GM21737 (cell line): ENCODE measurements around the gene NR3C1.
A peak's percentile ranks its signal among the peaks of the same experiment; 100 is the strongest.

Experiments used
- ATAC-seq: cut with Tn5 transposase; IDR thresholded peaks from one replicate; pipeline ENCODE4 v1.9.1; 2021; ENCODE audit warnings: mild to moderate bottlenecking, moderate library complexity; ENCODE audit not compliant: unreplicated experiment

NR3C1 gene

DNA sequence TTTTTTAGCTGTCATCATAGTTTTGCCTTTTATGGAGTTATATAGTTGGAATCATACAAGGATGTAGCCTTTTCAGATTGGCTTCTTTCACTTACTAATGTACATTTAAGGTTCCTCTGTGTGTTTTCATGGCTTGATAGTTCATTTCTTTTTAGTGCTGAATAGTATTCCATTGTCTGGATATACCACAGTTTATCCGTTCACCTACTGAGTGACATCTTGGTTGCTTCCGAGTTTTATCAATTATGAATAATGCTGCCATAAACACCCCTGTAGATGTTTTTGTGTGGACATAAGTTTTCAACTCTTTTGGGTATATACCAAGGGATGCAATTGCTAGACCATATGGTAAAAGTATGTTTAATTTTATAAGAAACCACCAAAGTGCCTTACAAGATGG, 136.3 kb downstream of the NR3C1 start:
- no peak for ATAC-seq

DNA sequence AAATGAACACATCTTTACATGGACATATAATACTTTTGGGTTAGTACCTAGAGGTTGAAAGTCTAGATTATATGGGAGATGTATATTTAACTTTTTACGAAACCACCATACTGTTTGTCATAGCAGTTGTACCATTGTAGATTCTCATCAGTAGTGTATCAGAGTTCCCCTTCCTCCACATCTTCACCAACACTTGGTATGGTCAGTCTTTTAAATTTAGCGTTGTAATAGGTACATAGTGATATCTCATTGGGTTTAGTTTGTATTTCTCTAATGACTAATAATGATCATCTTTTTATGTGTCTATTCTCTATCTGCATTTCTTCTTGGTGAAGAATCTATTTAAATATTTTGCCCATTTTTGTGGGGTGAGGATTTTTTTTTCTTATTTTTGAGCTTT, 137.5 kb downstream of the NR3C1 start:
- no peak for ATAC-seq

DNA sequence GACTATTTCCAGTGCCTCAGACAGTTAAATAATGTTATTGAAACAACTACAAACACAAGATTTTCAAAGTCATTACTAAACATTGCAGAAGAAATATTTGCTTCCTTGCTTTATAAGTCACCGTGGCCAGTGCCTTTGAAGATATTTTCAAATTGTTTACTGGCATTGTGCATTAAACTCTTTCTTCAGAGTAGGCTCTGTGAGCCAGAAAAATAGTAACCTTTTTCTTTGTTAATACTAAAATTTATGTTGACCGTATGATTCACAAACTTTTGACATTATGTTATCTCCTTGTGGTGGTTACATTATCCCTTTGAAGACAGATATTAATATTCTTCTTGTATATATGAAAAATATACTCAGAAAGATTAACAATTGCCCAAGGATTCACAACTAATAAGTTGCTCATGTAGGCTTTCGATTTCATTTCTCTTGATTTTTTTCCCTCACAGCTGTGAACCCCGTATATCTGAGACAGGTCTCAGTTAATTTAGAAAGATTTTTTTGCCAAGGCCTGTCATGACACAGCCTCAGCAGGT, 140.1 kb downstream of the NR3C1 start:
- ATAC-seq: no peak

DNA sequence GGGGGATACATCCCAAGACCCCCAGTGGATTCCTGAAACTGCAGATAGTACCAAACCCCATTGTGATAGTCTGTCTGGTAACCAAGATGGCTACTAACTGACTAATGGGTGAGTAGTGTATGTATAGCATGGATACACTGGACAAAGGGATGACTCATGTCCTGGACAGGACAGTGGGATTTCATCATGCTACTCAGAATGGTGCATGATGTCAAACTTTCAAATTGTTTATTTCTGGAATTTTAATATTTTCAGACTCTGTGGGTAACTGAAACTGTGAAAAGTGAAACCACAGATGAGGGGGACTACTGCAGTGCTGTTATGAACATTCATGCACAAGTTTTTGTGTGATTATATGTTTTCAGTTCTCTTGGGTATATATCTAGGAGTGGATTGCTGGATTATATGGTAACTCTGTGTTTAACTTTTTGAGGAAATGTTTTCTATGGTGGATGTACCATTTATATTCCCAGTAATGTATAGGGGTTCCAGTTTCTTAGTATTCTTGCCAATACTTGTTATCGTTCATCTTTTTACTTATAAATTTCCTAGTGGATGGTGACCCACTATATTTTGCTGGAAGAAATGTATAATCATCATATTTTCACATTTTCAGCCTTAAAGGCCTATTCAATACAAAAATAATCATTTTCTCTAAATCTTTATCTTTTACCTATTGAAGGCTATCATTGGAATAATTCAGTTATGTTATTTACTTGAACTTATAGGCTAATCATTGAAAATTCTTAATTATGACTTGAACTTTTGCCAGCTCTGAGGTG, 140.9 kb downstream of the NR3C1 start:
- ATAC-seq: peak; percentile 74

DNA sequence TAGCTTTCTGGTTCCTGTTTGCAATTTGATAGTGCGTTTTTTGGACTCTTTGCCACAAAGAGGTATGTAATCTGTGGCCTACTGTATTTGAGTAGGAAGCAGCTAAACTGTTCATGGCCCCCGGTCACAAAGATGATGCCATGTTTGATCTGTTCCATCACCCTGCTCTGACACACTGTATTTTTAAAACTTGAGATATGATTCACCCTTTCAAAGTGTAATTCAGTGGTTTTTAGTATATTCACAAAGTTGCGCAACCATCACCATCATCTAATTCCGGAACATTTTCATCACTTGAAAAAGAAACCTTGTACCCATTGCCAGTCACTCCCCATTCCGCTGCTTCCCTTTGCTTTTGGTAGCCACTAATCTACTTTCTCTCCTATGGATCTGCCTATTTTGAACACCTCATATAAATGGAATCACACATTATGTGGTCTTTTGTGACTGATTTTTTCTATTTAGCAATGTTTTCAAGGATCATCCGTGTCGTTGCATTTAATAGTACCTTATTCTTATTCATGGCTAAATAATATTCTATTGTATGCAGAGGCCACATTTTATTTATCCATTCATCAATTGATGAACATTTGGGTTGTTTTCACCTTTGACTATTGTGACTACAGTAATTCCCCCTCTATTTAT, 141.6 kb downstream of the NR3C1 start:
- ATAC-seq: no peak

DNA sequence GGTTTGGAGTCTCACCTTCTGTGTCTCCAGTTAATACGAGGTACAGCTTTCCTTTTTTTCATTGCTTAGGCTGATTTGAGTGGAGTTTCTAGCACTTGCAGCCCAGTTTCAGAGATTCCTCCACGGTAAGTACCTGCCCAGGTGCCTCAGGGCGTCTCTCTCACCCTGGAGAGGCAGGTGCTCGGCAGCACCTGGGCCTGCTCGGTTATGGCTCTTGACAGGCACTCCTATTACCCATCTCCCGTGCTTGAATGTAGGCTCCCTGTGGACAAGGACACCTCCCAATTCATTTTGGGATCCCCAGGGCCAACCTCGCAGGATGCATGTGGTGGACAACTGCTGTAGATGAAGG, 144.3 kb downstream of the NR3C1 start:
- ATAC-seq: no peak

DNA sequence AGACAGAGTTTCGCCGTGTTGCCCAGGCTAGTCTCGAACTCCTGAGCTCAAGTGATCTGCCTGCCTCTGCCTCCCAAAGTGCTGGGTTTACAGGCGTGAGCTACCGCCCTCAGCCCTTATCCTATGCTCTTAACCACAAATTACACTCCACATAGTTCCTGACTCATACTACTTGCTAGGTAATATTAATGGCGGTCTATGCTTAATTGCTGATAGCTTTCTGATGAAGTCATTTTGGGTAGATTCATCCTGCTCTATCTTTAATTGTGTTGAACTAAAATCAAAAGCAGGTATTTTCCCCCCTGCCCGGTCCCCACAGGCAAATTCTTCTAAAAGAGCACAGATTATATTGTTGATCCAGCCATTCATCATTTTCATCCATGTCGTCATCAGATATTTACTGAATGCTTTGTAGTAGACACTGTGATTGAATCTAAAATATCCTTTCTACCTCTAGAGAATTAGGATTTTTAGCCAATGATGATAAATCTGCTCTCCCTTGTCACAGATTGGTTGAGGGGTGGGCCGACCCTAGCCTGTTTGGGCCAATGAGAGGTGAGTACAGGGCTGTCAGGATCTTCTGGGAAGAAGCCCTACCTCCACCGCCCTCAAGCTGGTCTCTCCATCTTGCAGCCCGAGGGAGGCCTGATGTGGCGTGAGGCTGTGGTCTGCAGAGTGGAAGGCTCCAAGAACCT, 144.8 kb downstream of the NR3C1 start:
- no peak for ATAC-seq

DNA sequence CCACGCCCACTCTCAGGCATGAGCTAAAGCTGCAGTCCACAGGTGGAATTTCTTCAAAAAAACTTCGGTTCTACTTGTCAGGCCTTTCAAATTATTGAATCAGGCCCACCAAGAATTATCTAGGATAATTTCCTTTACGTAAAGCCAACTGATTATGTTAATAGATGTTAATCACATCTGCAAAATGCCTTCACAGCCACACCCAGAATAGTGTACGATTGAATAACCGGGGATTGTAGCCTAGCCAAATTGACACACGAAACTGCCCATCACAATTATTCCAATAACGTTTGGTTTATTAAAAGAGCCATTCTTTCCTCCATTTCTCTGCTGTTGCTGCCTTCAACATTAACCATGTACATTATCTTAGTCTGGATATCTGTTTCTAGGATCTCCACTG, 148.7 kb downstream of the NR3C1 start:
- ATAC-seq: no peak

DNA sequence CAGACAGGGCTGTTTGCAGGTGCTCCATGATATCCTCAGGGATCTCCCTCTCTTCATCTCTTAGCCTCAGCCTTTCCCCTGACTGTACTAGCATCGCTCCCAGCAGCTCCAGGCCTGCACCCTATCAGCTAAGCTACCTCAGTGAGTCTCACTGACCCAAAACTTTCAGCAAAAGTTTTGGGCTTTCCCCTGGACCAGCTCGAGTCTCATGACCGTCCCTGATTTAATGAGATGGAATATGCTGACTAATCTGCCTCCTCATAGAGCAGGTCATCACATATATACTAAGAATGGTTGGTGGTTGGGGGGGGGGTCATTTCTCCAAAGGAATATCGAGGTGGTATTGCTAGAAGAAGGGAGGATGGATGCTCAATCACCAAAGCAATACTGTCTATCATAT, 151.5 kb downstream of the NR3C1 start:
- ATAC-seq: no peak

DNA sequence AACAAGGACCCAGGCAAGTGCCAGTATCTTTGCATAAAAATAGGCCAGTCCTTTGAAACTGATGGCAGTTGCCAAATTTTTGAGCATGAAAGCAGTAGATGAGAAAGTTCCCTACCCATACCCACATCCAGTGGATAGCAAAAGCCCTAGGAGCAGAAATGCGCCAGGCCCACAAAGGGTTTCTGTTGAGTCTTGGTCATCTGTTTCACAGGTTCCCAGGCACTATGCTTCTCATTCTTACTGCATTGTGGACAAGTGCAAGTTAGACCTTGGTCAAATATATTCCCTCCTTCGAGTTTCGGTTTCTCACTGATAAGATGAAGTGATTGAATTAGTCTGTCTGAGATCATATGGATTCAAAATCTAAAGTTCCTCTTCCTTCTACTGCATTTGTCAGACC, 152.3 kb downstream of the NR3C1 start:
- no peak for ATAC-seq

DNA sequence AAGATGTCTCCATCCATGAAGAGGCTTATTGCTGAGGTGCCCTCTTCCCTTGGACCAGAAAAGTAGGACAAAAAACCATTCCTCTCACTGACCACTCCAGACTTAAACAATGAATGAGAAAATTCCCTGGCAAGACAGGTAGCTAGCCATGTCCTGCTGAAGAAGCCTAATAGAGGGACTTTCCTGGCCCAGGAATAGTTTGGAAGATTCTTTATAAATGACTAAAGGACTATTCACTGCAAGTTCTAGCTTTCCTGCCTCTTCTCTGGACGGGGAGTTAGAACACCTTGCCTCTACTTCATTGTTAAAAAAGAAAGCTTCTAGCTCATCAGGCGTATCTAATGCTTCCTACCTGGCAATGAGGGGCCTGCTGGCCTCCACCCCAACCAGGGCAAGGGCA, 153.6 kb downstream of the NR3C1 start:
- no peak for ATAC-seq

DNA sequence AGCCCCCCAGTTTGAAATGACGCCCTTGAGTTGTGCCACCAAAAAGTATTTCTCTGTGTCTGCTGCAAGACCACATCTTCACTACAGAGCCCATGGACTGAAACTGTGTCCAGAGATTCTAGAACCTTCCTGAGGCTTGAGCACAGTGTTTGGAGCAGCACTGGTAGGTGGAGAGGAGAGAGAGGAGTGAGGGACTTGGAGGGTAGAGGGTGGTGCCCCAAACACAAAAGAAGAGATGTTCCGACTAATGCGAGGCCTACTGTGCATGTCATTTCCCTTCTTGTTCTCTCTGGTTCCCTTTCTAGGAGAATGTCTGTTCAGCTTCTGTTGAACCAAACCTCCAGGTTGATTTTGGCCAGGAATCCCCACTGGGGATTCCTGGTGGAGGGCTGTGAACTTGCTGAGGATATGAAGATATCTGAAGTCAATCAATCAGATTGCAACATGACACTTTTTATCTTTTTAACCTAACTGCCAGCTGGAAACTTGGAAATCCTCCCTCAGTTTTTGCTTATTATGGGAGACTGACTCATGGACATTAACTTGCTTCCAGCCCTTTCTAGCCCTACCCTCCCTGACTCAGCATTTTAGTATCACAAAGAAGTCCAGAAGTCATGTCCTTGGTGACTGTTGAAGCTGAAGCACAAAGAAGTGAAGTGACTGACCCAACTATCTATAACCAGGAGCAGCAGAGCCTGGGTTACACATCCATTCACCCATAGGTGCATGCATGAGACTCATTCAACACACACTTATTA, 154.5 kb downstream of the NR3C1 start:
- no peak for ATAC-seq

DNA sequence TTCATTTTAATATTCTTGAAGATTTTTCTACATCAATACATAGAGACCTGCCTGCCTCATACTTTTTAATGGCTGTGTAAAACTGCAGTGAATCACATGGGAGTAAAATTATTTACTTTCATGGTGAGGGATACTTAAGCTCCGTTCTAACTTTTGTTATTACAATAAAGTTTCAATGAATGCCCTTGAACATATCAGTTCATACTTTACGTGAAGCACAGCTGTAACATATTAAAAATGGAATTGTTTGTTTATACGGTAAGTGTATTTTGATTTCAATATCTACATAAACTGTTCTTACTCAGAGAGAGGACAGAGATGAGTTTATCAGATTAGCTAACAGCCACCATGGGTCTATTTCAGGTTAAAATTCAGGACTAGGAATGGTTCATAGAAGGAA, 155.1 kb downstream of the NR3C1 start:
- ATAC-seq: no peak

DNA sequence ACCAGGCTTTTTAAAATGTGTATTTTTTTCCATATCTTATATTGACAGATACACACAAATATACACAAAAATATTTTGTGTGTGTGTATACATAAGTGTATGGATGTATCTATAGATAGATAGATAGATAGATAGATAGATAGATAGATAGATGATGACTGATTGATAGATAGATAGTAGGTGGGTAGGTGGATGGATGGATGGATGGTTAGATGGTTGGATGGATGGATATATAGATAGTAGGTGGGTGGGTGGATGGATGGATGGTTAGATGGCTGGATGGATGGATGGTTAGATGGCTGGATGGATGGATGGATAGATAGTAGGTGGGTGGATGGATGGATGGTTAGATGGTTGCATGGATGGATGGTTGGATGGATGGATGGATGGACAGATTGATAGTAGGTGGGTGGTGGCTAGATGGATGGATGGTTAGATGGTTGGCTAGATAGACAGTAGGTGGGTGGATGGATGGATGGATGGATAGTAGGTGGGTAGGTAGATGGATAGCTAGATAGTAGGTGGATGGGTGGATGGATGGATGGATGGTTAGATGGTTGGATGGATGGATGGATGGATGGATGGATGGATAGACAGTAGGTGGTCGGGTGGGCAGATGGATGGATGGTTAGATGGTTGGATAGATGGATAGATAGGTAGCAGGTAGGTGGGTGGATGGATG, 156.2 kb downstream of the NR3C1 start:
- ATAC-seq: no peak

DNA sequence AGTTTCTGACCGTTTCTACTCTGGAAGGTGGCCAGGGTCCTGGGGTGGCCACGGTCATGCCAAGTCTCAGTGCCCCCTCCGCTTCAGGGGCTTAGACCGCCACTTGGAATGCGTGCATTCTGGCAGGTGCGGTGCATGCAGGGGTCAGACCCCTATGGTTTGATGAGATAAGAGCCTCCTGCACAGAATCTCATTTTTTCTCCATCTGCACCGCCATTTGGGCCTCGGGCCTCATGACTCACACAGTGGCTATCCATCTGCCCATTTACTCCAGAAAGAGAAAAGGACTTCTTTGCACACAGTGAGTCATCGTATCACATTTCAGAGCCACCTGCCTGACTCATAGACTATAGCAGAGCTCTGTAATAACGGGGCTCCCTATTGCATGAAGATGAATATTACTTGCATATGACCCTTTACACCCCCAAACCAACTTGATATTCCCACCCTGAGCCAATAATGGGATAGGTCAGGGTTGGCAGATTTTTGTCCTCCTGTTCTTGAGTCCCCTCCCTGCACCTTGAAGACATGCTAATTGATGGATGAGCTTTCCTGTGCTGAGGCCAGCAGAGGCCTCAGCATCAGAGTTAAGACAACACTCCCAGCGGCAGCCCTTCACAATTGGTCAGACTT, 157.4 kb downstream of the NR3C1 start:
- ATAC-seq: no peak

DNA sequence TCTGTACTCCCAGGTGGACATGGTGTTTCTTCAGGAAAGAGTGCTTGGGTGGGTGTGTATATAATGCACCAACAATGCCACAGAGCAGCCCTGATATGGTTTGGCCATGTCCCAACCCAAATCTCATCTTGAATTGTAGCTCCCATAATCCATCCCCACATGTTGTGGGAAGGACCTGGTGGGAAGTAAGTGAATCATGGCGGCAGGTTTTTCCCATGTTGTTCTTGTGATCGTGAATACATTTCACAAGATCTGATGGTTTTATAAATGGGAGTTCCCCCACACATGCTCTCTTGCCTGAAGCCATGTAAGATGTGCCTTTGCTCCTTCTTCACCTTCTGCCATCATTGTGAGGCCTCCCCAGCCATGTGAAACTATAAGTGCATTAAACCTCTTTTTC, 158.5 kb downstream of the NR3C1 start:
- no peak for ATAC-seq

DNA sequence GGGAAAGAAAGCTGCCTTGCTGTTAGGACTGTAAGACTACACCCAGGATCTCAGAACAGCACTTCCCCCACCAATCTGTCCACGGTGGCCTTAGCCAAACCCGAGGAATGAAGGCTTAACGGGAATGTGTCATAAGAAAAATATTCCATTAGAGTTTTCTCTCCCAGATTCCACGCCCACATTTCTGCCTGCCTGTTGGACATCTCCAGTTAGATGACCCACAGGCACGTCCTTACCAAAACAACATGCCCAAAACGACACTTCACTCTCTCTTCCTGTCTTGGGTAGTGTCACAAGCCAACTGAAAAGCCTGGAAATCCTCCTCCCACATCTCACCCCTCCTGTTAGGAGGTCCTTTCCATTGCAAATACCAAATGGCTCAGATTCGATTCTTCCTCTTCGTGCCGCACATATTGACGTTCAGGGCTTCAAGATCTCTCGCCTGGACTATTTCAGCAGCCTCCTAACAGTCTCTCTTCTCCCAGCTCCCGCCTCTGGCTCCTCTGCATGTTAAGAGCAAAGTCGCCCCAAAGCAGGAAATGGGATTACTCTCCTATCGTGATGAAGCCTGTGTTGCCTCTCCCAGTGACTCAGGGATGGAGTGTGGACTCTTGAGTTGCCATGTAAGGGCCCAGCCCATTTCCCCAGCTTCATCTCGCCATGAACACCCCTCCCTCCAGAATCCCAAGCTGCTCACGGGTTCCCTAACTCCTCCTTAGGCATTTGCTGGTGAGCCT, 159.3 kb downstream of the NR3C1 start:
- ATAC-seq: no peak

DNA sequence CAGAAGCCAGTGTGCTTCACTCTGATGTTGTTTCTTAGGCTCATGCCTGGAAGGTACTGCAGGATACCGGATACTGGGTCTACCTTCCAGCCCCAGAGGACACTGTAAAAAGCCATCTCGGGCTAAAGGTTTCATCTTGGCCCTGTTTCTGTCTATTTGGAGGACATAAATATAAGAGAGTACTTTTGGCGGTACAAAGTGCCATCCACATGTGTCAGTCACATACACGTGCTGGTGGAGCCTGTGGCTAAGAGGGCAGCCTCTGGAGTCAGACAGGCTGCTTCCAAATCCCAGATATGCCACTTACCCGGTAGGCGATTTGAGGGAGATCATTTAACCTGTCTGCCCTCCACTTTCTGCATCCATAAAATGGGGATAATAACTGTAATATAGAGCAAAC, 160.4 kb downstream of the NR3C1 start:
- no peak for ATAC-seq

DNA sequence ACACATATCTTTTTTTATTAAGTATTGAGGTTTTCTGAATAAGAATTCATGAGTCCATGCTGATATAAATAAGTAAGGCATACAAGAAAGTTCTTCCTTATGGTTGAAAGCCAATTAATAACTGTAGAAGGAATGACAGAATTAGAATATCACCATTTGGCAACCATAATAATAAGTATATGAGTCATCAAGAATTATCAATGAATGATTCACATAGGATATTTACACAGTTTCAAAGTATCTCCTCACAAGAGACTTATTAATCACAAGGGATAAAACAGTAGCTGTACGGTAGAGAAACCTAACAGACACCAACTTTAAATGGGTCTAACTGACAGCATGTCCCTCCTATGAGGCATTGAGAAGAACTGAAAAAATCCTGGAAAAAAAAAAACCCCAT, 161.6 kb downstream of the NR3C1 start:
- no peak for ATAC-seq
